Peyer's patch (tissue), 4 donors: ENCODE measurements around the gene LEFTY2. TPM values are rescaled to one million over a fixed set of nuclear protein-coding genes. Genes with fewer than 3 reads are reported as not detected.

Experiments used
- DNase-seq, 3 donors: peaks; one replicate each; pipeline ENCODE4 v3.0.0-alpha.2; 2017 to 2019
- H3K27ac ChIP-seq, 4 donors: fragments of 200-600 bp; sonication (generic); one replicate each; pipeline ENCODE4 v1.5.1; 2016 to 2019
- H3K27me3 ChIP-seq, 2 donors: fragments of 200-600 bp; sonication (generic); one replicate each; pipeline ENCODE4 v1.5.1; 2019
- H3K36me3 ChIP-seq, 3 donors: fragments of 200-600 bp; sonication (generic); one replicate each; pipeline ENCODE4 v1.5.1; 2016 to 2019
- H3K4me1 ChIP-seq, 4 donors: fragments of 200-600 bp; sonication (generic); one replicate each; pipeline ENCODE4 v1.5.1; 2016 to 2019
- H3K4me3 ChIP-seq, 4 donors: fragments of 200-600 bp; sonication (generic); 1 replicate in 3 of 4; 2 replicates in 1 of 4; pipeline ENCODE4 v1.5.1; 2016 to 2019; ENCODE audit warnings: mild to moderate bottlenecking in 1 of 4
- H3K9me3 ChIP-seq, 4 donors: fragments of 200-600 bp; sonication (generic); one replicate each; pipeline ENCODE4 v1.5.1; 2016 to 2019; ENCODE audit warnings: mild to moderate bottlenecking in 1 of 4
- POLR2A ChIP-seq, 2 donors: fragments of 450-650 bp; IDR thresholded peaks; one replicate each; pipeline ENCODE4 v1.5.1; 2017; ENCODE audit warnings: antibody characterized with exemption in 2 of 2, mild to moderate bottlenecking in 2 of 2, moderate library complexity in 2 of 2
- total RNA-seq, 4 donors: library from RNA; depleted of rRNA; stranded (reverse); fragments of >200 nt; gene quantifications; one replicate each; pipeline ENCODE4 v1.1.0, GENCODE V29; 2016
- TF ChIP-seq, protein P1 (sequence below), 6 experiments: fragments of 450-650 bp in 4 of 6; fragments of 200-600 bp in 2 of 6; sonication (generic) in 1 of 6; IDR thresholded peaks; one replicate each; pipeline ENCODE4 v1.5.1; 2017 to 2019; ENCODE audit warnings: antibody characterized with exemption in 6 of 6, mild to moderate bottlenecking in 3 of 6, moderate library complexity in 1 of 6

Gene LEFTY2
- total RNA-seq, 4 donors from 2014 or later = not detected

DNA sequence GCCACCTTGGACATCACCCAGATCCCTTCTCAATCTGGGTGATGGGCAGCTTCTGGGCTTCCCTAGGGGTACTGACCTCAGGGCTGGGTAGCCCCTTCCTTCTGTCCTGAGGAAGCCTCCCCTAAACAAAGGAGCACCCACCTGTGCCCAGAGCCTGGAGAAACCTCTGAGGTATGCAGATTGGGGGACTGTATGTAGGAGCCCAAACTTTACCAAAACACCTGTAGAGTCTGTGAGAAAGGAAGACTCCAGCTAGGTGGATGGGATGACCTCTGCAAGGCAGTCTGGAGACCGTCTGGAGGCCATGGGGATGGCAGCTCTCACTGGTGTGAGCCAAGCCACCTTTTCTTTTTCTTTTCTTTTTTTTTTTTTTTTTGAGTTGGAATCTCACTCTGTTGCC, 13.7 kb upstream of the LEFTY2 start:
- no peak overlapping the region for H3K4me3 ChIP-seq
- no peaks in the 10 kb centered on the region for H3K27me3 ChIP-seq
- H3K4me1 ChIP-seq = no peaks in the 10 kb centered on the region
- H3K36me3 ChIP-seq = no peaks in the 10 kb centered on the region
- TF ChIP-seq, protein P1, sequence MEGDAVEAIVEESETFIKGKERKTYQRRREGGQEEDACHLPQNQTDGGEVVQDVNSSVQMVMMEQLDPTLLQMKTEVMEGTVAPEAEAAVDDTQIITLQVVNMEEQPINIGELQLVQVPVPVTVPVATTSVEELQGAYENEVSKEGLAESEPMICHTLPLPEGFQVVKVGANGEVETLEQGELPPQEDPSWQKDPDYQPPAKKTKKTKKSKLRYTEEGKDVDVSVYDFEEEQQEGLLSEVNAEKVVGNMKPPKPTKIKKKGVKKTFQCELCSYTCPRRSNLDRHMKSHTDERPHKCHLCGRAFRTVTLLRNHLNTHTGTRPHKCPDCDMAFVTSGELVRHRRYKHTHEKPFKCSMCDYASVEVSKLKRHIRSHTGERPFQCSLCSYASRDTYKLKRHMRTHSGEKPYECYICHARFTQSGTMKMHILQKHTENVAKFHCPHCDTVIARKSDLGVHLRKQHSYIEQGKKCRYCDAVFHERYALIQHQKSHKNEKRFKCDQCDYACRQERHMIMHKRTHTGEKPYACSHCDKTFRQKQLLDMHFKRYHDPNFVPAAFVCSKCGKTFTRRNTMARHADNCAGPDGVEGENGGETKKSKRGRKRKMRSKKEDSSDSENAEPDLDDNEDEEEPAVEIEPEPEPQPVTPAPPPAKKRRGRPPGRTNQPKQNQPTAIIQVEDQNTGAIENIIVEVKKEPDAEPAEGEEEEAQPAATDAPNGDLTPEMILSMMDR (IDR thresholded peaks at IDR 0.05) = no peak
- TF ChIP-seq POLR2A (IDR thresholded peaks at IDR 0.05) = no peak
- no peak overlapping the region for H3K27ac ChIP-seq
- no peak for DNase-seq
- H3K9me3 ChIP-seq = no peaks in the 10 kb centered on the region

GRCh38 chr1:225953315-225953714, 12.3 kb upstream of the LEFTY2 start:
- no peaks in the 10 kb centered on the region for H3K36me3 ChIP-seq
- no peaks in the 10 kb centered on the region for H3K4me1 ChIP-seq
- H3K27me3 ChIP-seq = no peaks in the 10 kb centered on the region
- TF ChIP-seq, protein P1 (IDR thresholded peaks at IDR 0.05) = no peak
- TF ChIP-seq POLR2A (IDR thresholded peaks at IDR 0.05) = no peak
- H3K4me3 ChIP-seq = no peak overlapping the region
- DNase-seq = no peak
- no peak overlapping the region for H3K27ac ChIP-seq
- H3K9me3 ChIP-seq = no peaks in the 10 kb centered on the region

- Histone ChIP-seq H3K4me3 (no peak overlapping the region), H3K36me3 (no peaks in the 10 kb centered on the region), H3K9me3 (no peaks in the 10 kb centered on the region), H3K27ac (no peak overlapping the region), H3K27me3 (no peaks in the 10 kb centered on the region), H3K4me1 (no peaks in the 10 kb centered on the region)
- no peak for TF ChIP-seq POLR2A (IDR thresholded peaks at IDR 0.05)
- TF ChIP-seq, protein P1 (IDR thresholded peaks at IDR 0.05) = no peak
- DNase-seq = no peak
Measured at GRCh38 chr1:225950905-225951497, 10.0 kb upstream of the LEFTY2 start.

- TF ChIP-seq, protein P1 (IDR thresholded peaks at IDR 0.05) = no peak
- no peak for TF ChIP-seq POLR2A (IDR thresholded peaks at IDR 0.05)
- Histone ChIP-seq H3K27me3 (no peaks in the 10 kb centered on the region), H3K9me3 (no peaks in the 10 kb centered on the region), H3K27ac (no peak overlapping the region), H3K4me3 (no peak overlapping the region), H3K36me3 (no peaks in the 10 kb centered on the region), H3K4me1 (peaks cover 0 to 3% (median 0%) of the 10 kb centered on the region in 4 donors)
- DNase-seq = no peak
Measured at GRCh38 chr1:225949041-225949440, 8.0 kb upstream of the LEFTY2 start.

DNA sequence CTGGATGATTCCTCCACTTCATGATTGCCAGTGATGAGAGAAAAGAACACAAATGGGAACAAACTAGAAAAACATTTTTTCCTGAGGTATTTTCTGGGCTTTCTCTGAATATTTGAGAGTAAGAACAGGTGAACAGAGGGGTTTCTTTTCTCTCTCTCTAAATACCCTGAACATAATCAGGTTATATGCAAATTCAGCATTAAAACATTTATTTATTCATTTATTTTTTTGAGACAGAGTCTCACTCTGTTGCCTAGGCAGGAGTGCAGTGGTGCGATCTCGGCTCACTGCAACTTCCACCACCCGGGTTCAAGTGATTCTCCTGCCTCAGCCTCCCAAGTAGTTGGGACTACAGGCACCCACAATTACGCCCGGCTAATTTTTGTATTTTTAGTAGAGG, 5.8 kb upstream of the LEFTY2 start:
- Histone ChIP-seq H3K4me3 (no peak overlapping the region), H3K4me1 (peaks cover 0 to 3% (median 0%) of the 10 kb centered on the region in 4 donors), H3K36me3 (no peaks in the 10 kb centered on the region), H3K27ac (no peak overlapping the region), H3K27me3 (no peaks in the 10 kb centered on the region), H3K9me3 (no peaks in the 10 kb centered on the region)
- no peak for TF ChIP-seq POLR2A (IDR thresholded peaks at IDR 0.05)
- TF ChIP-seq, protein P1 (IDR thresholded peaks at IDR 0.05) = no peak
- no peak for DNase-seq
